Uterus (tissue), 4 donors: Measurements from ENCODE around the gene FYN. TPM values are rescaled to one million over a fixed set of nuclear protein-coding genes. Genes with fewer than 3 reads are reported as not detected.

Experiments
- DNase-seq, 2 donors: peaks; one replicate each; pipeline ENCODE4 v3.0.0-alpha.2; 2019 to 2020
- H3K27ac ChIP-seq, 2 donors: fragments of 200-600 bp; sonication (generic); 1 replicate in 1 of 2; 2 replicates in 1 of 2; pipeline ENCODE4 v1.5.1; 2016 to 2018
- H3K27me3 ChIP-seq, 2 donors: fragments of 200-600 bp; sonication (generic); one replicate each; pipeline ENCODE4 v1.5.1; 2018 to 2019; ENCODE audit warnings: control low read depth in 1 of 2
- H3K36me3 ChIP-seq, 2 donors: fragments of 200-600 bp; sonication (generic); one replicate each; pipeline ENCODE4 v1.5.1; 2019; ENCODE audit warnings: control low read depth in 1 of 2
- H3K4me1 ChIP-seq, 2 donors: fragments of 200-600 bp; sonication (generic); one replicate each; pipeline ENCODE4 v1.5.1; 2018 to 2019; ENCODE audit warnings: control low read depth in 1 of 2
- H3K4me3 ChIP-seq, 2 donors: fragments of 200-600 bp; sonication (generic); 1 replicate in 1 of 2; 2 replicates in 1 of 2; pipeline ENCODE4 v1.5.1; 2018 to 2019; ENCODE audit warnings: mild to moderate bottlenecking in 1 of 2
- H3K9me3 ChIP-seq, 2 donors: fragments of 200-600 bp; sonication (generic); one replicate each; pipeline ENCODE4 v1.5.1; 2019; ENCODE audit warnings: control low read depth in 1 of 2
- POLR2A ChIP-seq, 2 donors: fragments of 450-650 bp; IDR thresholded peaks; one replicate each; pipeline ENCODE4 v1.6.1; 2016; ENCODE audit warnings: antibody characterized with exemption in 2 of 2, mild to moderate bottlenecking in 1 of 2, moderate library complexity in 1 of 2
- intact Hi-C: fragments of 100-400 bp; cut with DNase I; formaldehyde crosslinking; loops from one replicate; pipeline ENCODE4 v1.15.1; 2023; ENCODE audit warnings: low total_unique reads
- total RNA-seq, 4 donors: library from RNA; depleted of rRNA in 3 of 4; stranded (reverse); fragments of >200 nt in 3 of 4; gene quantifications; one replicate each; pipeline versions ENCODE4 v1.1.0 to v1.2.4, GENCODE V29; 2014 to 2023
- TF ChIP-seq, protein P1 (sequence below), 4 experiments: fragments of 200-600 bp in 2 of 4; fragments of 450-650 bp in 2 of 4; sonication (generic) in 2 of 4; IDR thresholded peaks; one replicate each; pipeline ENCODE4 v1.5.1; 2016 to 2019; ENCODE audit warnings: antibody characterized with exemption in 4 of 4, mild to moderate bottlenecking in 2 of 4, moderate library complexity in 1 of 4
- donor health status: DM: yes; HTN: yes; CAD: no.

Gene FYN
- total RNA-seq, 4 donors from 2014 or later, result 50.7 to 208 (median 135) TPM

DNA sequence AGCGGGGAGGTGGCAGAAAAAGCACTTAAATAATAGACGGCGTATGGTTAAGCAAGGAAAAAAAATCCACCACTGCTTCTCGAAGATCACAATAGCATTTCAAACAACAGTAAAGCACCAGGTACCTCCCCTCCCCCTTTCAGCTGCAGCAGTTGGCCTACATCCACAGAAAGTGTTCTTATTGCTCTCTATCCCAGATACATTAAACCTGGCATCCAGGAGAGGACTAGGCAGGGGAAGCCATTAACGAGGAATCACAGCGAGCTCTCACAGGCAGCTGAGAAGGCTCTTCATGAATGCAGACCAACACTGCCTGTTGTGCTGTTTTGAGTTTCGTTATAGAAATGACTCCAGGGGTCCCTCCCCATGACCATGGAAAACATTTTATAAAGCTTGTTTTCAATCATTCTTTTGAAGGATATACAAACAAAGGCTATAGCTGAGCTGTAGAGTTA is 11.8 kb downstream of the FYN start:
- H3K36me3 ChIP-seq, result no peaks in the 10 kb centered on the region
- peaks cover 0 to 4% of the 10 kb centered on the region in 2 donors for H3K4me1 ChIP-seq
- intact Hi-C loops, result no loop called here
- no peaks in the 10 kb centered on the region for H3K9me3 ChIP-seq
- H3K4me3 ChIP-seq, result no peak overlapping the region
- no peak overlapping the region for H3K27ac ChIP-seq
- no peak for DNase-seq
- TF ChIP-seq POLR2A (IDR thresholded peaks at IDR 0.05), result no peak
- TF ChIP-seq, protein P1, sequence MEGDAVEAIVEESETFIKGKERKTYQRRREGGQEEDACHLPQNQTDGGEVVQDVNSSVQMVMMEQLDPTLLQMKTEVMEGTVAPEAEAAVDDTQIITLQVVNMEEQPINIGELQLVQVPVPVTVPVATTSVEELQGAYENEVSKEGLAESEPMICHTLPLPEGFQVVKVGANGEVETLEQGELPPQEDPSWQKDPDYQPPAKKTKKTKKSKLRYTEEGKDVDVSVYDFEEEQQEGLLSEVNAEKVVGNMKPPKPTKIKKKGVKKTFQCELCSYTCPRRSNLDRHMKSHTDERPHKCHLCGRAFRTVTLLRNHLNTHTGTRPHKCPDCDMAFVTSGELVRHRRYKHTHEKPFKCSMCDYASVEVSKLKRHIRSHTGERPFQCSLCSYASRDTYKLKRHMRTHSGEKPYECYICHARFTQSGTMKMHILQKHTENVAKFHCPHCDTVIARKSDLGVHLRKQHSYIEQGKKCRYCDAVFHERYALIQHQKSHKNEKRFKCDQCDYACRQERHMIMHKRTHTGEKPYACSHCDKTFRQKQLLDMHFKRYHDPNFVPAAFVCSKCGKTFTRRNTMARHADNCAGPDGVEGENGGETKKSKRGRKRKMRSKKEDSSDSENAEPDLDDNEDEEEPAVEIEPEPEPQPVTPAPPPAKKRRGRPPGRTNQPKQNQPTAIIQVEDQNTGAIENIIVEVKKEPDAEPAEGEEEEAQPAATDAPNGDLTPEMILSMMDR (IDR thresholded peaks at IDR 0.05), result no peak
- H3K27me3 ChIP-seq, result no peaks in the 10 kb centered on the region

GRCh38 chr6:111858347-111858746 is 14.9 kb downstream of the FYN start:
- H3K27ac ChIP-seq, result no peak overlapping the region
- intact Hi-C loops, result no loop called here

GRCh38 chr6:111857674-111858337 is 15.4 kb downstream of the FYN start:
- no peak for TF ChIP-seq POLR2A (IDR thresholded peaks at IDR 0.05)
- TF ChIP-seq, protein P1 (IDR thresholded peaks at IDR 0.05), result no peak
- Histone ChIP-seq H3K4me3 (no peak overlapping the region), H3K4me1 (no peaks in the 10 kb centered on the region), H3K27me3 (no peaks in the 10 kb centered on the region), H3K27ac (no peak overlapping the region), H3K36me3 (no peaks in the 10 kb centered on the region), H3K9me3 (no peaks in the 10 kb centered on the region)
- no peak for DNase-seq
- intact Hi-C loops, result no loop called here

More at GRCh38 chr6:111858347-111858746, 14.9 kb downstream of the FYN start:
- no peak overlapping the region for H3K4me3 ChIP-seq
- H3K36me3 ChIP-seq, result no peaks in the 10 kb centered on the region
- H3K4me1 ChIP-seq, result no peaks in the 10 kb centered on the region
- TF ChIP-seq, protein P1 (IDR thresholded peaks at IDR 0.05), result no peak
- TF ChIP-seq POLR2A (IDR thresholded peaks at IDR 0.05), result no peak
- H3K9me3 ChIP-seq, result no peaks in the 10 kb centered on the region
- no peak for DNase-seq
- no peaks in the 10 kb centered on the region for H3K27me3 ChIP-seq

DNA sequence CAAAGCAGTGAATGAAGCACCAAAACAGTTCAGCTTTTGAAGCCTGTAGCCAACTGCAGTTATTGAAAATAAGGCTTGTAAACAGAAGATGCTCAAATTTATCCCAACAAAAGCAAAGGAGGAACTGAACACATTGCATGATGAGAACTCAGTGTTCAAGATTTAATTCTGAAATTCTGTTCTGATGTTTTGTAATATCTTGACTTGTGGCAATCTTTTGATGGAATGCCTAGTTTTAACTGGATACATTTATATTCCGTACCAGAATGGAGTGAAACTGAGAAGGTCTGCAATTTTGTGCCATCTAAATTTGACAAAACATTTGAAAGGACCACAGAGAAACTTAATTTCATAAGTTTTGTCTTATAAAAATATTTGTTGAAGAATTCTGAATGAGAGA is 17.5 kb downstream of the FYN start:
- Histone ChIP-seq H3K4me1 (no peaks in the 10 kb centered on the region), H3K9me3 (no peaks in the 10 kb centered on the region), H3K36me3 (no peaks in the 10 kb centered on the region), H3K27me3 (no peaks in the 10 kb centered on the region), H3K4me3 (no peak overlapping the region), H3K27ac (no peak overlapping the region)
- no peak for DNase-seq
- intact Hi-C loops, result no loop called here
- TF ChIP-seq, protein P1 (IDR thresholded peaks at IDR 0.05), result no peak
- TF ChIP-seq POLR2A (IDR thresholded peaks at IDR 0.05), result no peak

DNA sequence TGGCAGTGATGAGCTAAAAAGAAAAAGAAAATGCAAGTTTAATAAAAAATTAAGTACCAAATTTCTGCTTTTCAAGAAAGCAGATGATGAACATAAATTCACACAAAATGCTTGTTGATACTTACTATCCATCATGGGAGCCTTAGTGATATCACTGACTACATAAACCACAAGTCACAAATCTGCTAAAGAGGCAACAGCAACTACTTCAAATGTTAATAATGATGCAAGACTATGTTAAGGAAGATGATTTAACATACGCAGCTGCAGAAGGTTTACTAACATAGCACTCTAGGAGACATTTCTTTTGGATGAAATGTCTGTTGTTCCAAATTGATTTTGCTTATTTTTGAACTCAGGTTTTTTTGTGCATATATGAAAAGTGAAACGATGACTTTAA is 18.6 kb downstream of the FYN start:
- TF ChIP-seq POLR2A (IDR thresholded peaks at IDR 0.05), result no peak
- TF ChIP-seq, protein P1 (IDR thresholded peaks at IDR 0.05), result no peak
- H3K9me3 ChIP-seq, result no peaks in the 10 kb centered on the region
- no peaks in the 10 kb centered on the region for H3K36me3 ChIP-seq
- H3K4me1 ChIP-seq, result no peaks in the 10 kb centered on the region
- H3K27me3 ChIP-seq, result no peaks in the 10 kb centered on the region
- DNase-seq, result no peak
- intact Hi-C loops, result no loop called here
- no peak overlapping the region for H3K4me3 ChIP-seq
- H3K27ac ChIP-seq, result no peak overlapping the region
